B cell (primary cell): ENCODE measurements around the gene SLC12A6.

ENCODE experiments used
- CTCF ChIP-seq: fragments of 200-600 bp; IDR thresholded peaks from one replicate; pipeline ENCODE4 v1.8.0; 2022; ENCODE audit warnings: antibody characterized with exemption, mild to moderate bottlenecking
- EZH2 ChIP-seq: IDR thresholded peaks from 2 replicates; pipeline ENCODE4 v1.6.1; 2012; ENCODE audit warnings: borderline replicate concordance, low read depth, mild to moderate bottlenecking, moderate library complexity, low read length; ENCODE audit not compliant: insufficient read depth, poor library complexity, severe bottlenecking

DNA sequence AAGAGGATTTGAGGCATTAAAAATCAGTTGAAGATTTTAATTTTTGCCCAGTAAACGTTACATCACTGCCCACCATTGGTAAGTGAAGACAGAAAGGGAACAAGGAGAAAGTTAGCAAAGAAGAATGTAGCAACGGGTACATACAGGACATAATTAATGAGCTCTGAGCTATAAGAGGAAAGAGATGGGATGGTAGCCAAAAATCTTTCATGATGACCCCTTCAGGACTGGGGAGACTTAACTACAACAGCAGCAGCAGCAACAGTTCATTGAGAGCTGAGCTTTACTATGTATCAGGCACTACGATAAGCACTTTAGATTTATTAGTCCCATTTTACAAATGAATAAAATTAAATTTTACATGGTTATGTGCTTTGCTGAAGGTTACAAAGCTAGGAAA lies 94.4 kb downstream of the SLC12A6 start:
- no peak for TF ChIP-seq CTCF
- TF ChIP-seq EZH2 = no peak
